Activated CD4-positive, CD25-positive, alpha-beta regulatory T cell treated with anti-CD3 and anti-CD28 coated beads, Interleukin-2, amount 50 U/mL, for 24 hours (primary cell): Measurements from ENCODE around the gene CCDC85C.

Experiments
- ATAC-seq, 2 donors: fragments of 150-1000 bp; cut with Tn5 transposase; one replicate each; pipeline ENCODE4 v1.10.0; 2021; ENCODE audit warnings: mild to moderate bottlenecking in 1 of 2, moderate library complexity in 1 of 2

The CCDC85C gene

GRCh38 chr14:99519931-99520421, 84.0 kb downstream of the CCDC85C start:
- ATAC-seq: no peak

- no peak for ATAC-seq
Observed at GRCh38 chr14:99519347-99519881, 84.6 kb downstream of the CCDC85C start.

- peak; percentile 80 to 81 for ATAC-seq
Observed at GRCh38 chr14:99518441-99519346, 85.3 kb downstream of the CCDC85C start.

- ATAC-seq: no peak
Observed at GRCh38 chr14:99517643-99518381, 86.2 kb downstream of the CCDC85C start.

- ATAC-seq: no peak
Observed at GRCh38 chr14:99516871-99517642, 87.0 kb downstream of the CCDC85C start.

- ATAC-seq: no peak
Observed at GRCh38 chr14:99516156-99516870, 87.7 kb downstream of the CCDC85C start.

- ATAC-seq: no peak
Observed at GRCh38 chr14:99515301-99516155, 88.5 kb downstream of the CCDC85C start.

GRCh38 chr14:99514552-99515300, 89.3 kb downstream of the CCDC85C start:
- ATAC-seq: no peak

GRCh38 chr14:99513946-99514551, 90.0 kb downstream of the CCDC85C start:
- ATAC-seq: no peak

GRCh38 chr14:99513183-99513694, 90.8 kb downstream of the CCDC85C start:
- ATAC-seq: no peak

- ATAC-seq: no peak
Observed at GRCh38 chr14:99512571-99513182, 91.3 kb downstream of the CCDC85C start.

GRCh38 chr14:99512110-99512449, 91.9 kb downstream of the CCDC85C start:
- no peak for ATAC-seq

GRCh38 chr14:99511421-99512109, 92.4 kb downstream of the CCDC85C start:
- no peak for ATAC-seq

GRCh38 chr14:99510556-99511139, 93.4 kb downstream of the CCDC85C start:
- no peak for ATAC-seq

GRCh38 chr14:99509871-99510555, 94.0 kb downstream of the CCDC85C start:
- no peak for ATAC-seq

GRCh38 chr14:99508896-99509629, 94.9 kb downstream of the CCDC85C start:
- ATAC-seq: no peak
